Prostate gland (tissue), 2 donors: ENCODE measurements around the gene SVEP1.
"Not testable (repeated sequence)": the region's sequence is repeated elsewhere in the genome, so short reads cannot be mapped to it uniquely, and the experiment has no call there.

ENCODE experiments used
- POLR2A ChIP-seq: fragments of 450-650 bp; IDR thresholded peaks from one replicate; pipeline ENCODE4 v1.6.1; 2016; ENCODE audit warnings: antibody characterized with exemption, mild to moderate bottlenecking
- TF ChIP-seq, protein P1 (sequence below), 4 experiments: fragments of 200-600 bp in 2 of 4; fragments of 450-650 bp in 2 of 4; sonication (generic) in 2 of 4; IDR thresholded peaks; 1 replicate in 3 of 4; 2 replicates in 1 of 4; pipeline ENCODE4 v1.5.1; 2016 to 2019; ENCODE audit warnings: antibody characterized with exemption in 4 of 4, mild to moderate bottlenecking in 2 of 4, moderate library complexity in 2 of 4

DNA sequence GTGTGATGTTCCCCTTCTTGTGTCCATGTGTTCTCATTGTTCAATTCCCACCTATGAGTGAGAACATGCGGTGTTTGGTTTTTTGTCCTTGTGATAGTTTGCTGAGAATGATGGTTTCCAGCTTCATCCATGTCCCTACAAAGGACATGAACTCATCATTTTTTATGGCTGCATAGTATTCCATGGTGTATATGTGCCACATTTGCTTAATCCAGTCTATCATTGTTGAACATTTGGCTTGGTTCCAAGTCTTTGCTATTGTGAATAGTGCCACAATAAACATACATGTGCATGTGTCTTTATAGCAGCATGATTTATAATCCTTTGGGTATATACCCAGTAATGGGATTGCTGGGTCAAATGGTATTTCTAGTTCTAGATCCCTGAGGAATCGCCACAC lies 220.5 kb downstream of the SVEP1 start:
- TF ChIP-seq POLR2A: not testable (repeated sequence)
- TF ChIP-seq, protein P1, sequence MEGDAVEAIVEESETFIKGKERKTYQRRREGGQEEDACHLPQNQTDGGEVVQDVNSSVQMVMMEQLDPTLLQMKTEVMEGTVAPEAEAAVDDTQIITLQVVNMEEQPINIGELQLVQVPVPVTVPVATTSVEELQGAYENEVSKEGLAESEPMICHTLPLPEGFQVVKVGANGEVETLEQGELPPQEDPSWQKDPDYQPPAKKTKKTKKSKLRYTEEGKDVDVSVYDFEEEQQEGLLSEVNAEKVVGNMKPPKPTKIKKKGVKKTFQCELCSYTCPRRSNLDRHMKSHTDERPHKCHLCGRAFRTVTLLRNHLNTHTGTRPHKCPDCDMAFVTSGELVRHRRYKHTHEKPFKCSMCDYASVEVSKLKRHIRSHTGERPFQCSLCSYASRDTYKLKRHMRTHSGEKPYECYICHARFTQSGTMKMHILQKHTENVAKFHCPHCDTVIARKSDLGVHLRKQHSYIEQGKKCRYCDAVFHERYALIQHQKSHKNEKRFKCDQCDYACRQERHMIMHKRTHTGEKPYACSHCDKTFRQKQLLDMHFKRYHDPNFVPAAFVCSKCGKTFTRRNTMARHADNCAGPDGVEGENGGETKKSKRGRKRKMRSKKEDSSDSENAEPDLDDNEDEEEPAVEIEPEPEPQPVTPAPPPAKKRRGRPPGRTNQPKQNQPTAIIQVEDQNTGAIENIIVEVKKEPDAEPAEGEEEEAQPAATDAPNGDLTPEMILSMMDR (IDR thresholded peaks at IDR 0.05): not testable (repeated sequence)
